GM18499 (cell line): ENCODE measurements around the gene SPAG5.
"Not testable (repeated sequence)": the region's sequence is repeated elsewhere in the genome, so short reads cannot be mapped to it uniquely, and the experiment has no call there.

Source experiments
- ATAC-seq: cut with Tn5 transposase; IDR thresholded peaks from one replicate; pipeline ENCODE4 v1.9.1; 2021; ENCODE audit warnings: moderate number of reproducible peaks; ENCODE audit not compliant: insufficient read depth, unreplicated experiment

Gene SPAG5

DNA sequence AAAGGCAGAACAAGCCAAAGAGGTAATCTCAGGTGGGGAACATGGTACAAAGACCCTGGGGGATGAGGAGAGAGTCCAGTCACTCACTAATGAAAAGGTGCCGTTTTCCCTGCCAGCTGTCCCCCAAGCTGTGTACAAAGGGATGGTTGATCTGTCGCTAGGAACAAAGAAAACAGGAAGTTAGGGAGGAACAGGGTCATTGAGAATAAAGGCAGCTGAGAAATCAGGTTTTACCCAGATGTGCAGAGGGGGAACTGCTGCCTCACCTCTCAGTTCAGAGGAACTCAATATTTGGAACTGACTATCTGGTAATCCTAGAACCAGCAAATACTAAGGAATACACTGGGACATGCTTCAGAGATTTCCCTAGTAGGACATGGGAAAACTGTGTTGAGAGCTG, 13.7 kb upstream of the SPAG5 start:
- no peak for ATAC-seq

DNA sequence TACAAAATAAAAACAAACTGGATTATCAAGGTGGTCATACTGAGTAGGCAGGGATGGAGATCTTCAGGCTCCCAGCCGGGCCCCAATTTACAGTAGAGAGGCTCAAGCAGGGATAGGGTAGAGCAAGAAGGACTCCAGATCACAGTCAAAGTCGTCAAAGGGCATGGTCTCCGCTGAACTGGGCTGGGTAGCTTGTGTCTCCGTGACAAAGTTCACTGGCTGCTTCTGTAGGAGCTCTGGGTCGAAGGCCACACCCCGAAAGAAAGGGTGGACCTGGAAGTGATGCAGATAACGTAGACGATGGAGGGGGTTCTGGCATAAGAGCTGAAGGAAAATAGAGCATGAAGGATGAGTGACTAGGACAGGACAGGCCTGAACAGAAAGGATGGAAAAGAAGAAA, 11.6 kb upstream of the SPAG5 start:
- ATAC-seq, result no peak

DNA sequence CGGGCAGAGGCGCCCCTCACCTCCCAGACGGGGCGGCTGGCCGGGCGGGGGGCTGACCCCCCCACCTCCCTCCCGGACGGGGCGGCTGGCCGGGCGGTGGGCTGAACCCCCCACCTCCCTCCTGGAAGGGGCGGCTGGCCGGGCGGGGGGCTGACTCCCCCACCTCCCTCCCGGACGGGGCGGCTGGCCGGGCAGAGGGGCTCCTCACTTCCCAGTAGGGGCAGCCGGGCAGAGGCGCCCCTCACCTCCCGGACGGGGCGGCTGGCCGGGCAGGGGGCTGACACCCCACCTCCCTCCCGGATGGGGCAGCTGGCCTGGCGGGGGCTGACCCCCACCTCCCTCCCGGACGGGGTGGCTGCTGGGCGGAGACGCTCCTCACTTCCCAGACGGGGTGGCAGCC, 5.2 kb upstream of the SPAG5 start:
- not testable (repeated sequence) for ATAC-seq

DNA sequence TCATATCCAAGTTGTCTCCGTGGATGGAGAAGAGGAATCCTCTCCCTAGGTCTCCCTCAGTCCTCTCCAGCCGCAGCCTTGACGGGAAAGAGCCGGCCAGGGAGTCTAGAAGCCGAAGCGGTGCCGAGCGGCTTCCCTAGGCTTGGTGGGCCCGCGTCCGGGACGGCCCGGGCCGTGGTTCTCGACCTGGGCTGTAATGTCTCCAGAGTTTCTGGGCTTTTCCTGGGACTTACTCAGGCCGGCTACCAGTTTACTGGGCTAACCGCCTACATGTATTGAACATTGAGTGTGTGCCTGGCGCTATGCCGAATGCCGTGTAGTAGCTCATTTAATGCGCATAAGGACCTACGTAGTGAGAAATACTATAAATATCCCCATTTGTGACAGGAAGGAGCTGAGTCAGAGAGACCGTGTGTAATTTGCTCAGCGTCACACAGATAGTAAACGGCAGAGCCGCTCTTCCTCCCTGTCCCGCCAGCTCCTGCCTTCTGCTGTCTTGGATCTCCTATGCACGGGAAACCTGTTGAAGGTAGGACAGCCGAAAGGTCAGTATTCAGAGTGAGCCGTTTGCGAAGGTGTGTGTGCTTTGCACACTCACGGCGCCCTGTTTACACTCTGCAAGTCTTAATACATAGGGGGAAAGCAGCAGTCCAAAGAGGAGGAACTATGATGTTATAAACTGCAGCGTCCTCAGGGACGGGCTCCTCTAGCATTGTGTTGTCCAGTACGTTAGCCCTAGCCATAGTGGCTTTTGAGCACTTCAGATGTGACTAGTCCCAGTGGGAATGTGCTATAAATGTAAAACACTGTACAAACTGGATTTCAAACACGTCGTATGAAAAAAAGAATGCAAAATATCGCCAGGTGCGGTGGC, 723 bp upstream of the SPAG5 start:
- no peak for ATAC-seq

DNA sequence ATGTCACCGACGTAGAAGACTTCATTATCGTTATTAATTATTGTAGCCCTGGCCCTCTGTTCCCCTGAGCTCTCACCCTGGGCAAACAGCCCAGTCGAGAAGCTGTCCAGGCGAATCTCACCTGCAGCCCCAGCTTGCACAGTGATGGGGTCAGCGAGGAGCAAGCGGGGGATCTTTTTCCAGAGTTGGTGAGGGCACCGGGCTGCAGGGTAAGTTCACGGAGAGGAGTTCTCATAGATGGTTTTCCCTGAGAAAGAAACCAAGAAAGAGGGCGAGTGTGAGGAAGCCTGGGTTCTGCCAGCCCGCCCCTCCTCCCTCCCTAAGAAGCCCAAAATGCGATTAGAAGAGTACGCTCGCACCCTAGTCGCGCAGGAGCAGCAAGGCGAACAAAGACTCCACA, 436 bp downstream of the SPAG5 start:
- ATAC-seq, result no peak

DNA sequence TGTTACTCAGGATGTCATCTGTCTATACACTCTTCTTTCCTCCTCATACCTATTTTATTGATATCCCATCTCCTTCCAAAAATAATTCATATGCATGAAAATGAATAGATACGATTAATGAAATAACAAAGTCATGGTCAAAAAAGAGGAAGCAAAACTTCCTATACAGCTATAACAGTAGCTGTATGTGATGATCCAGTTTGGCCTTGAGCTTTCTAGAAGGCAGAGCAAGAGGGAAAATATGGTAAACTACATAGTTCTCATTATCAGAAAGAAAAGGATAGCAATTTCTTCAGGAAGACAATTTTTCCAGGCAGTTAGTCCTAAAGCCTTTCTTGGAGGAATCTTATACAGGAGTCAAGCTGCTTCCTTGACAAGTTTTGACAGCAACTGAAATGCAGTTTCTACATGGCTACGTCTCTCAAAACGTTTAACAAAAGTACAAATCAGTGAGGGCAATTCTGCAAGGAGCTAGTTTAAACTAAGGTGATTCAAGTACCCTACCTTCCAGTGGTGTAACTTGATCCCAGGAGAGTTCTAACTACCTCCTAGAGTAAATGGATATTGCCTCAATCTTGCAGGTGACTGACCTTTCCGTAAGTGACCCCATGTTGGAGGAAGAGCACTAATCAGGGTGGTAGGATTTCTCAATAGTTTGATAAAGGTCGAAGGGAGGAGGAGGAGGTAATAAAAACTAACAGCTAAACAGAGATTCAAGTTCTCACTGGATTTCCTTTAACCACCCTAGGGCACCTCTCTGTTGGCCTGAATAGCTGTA, 1.0 kb downstream of the SPAG5 start:
- no peak for ATAC-seq

DNA sequence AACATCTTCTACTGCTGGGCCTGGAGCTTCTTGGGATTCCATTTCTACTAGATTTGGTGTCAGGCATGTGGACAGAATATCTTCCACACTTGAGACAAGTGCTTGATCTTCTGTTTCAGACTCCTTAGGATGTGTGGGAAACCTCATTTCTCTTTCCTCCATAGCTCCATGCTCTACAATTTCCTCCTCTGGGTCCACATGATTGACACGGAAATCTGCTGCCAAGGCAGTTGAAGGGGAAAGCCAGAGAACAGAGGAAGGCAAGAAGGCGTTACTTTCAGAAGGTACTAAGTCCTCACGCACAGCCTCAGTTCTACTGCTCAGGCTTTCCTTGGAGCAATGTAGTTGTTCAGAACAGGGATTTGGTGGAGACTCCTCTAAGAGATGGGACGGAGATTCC, 6.6 kb downstream of the SPAG5 start:
- no peak for ATAC-seq

DNA sequence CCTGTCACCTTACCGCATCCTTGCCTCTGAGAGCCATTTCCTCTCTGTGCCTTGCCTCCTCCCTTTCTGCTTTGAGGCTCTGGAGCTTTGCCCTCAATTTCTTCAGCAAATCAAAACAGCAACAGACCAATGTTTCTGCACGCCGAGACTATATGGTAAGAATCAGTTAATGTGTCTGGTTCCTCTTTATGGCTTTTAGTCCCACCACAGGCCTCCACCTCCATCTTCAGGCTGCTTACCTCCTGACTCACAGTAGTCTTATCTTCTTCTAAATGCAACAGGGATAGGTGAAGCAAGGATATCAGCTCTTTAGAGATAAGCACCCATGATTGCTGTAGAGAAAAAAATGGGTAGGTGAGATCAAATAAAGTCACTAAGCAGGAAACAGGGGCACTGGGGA, 13.0 kb downstream of the SPAG5 start:
- ATAC-seq, result no peak

DNA sequence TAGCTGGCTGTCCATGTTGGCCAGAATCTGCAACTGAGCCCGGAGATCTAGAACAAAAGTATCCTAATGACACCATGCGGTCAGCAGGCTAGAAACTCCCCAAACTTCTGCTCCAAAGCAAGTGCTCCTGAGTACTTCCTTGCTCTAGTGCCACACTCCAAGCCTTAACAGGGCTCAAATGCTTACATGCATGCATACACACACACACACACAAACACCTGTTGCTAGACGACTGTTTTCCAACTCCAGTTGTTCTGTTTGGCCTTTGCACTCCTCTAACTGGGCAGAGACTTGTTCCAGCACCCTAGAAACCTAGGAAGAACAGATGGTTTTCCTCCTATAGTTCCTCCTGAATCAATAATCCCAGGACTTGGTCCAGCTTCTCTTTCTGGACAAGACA, 14.4 kb downstream of the SPAG5 start:
- ATAC-seq, result no peak

DNA sequence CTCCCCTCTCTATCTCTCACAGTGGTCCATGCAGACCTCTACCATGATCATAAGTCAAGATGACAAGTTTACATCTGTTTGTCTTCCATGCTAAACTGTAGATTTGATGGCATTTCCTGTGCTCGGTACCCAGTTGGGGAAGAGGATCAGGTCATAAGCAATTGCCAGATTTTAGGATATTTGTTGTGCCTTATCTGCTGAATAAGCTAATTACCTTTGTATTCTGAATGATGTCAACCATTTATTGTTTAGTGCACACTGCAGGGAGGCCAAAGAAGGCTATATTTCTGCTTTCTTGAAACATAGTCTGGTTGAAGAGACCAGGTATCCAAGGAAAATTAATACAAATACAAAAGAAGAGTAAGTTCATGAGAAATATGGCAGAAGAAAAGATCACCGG, 16.3 kb downstream of the SPAG5 start:
- no peak for ATAC-seq

DNA sequence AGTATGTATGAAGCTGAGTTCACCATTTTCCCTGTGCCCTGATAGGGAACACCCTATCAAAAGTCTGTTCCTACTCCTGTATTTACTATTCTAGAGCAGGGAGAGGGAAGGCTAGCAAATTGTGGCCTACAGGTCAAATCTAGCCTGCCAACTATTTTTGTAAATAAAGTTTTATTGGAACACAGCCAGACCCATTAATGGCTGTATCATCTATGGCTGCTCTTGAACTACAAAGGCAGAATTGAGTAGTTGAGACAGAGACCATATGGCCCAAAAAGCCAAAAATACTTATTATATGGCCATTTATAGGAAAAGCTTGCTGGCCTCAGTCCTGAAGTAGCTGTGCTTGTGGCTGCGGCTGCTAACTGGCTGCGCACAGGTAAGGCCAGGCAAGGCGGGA, 17.9 kb downstream of the SPAG5 start:
- no peak for ATAC-seq

DNA sequence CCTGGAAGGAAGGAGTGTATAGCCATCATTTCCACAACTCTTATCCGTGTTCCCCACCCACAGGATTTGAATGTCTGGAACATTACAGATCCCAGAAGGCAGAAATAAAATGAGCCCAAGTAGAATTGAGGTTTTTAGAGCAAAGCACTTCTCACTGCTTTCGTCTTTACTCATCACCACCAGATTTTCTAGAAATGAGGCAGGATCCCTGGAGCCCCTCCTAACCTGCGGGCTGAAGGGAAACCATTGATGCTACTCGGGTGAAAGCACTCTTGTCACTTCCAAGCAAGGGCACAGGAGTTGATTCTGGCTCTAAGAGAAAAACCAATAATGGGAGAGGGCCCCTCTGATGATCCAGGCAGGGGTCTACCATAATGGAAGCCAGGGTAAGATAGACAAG, 19.3 kb downstream of the SPAG5 start:
- no peak for ATAC-seq

DNA sequence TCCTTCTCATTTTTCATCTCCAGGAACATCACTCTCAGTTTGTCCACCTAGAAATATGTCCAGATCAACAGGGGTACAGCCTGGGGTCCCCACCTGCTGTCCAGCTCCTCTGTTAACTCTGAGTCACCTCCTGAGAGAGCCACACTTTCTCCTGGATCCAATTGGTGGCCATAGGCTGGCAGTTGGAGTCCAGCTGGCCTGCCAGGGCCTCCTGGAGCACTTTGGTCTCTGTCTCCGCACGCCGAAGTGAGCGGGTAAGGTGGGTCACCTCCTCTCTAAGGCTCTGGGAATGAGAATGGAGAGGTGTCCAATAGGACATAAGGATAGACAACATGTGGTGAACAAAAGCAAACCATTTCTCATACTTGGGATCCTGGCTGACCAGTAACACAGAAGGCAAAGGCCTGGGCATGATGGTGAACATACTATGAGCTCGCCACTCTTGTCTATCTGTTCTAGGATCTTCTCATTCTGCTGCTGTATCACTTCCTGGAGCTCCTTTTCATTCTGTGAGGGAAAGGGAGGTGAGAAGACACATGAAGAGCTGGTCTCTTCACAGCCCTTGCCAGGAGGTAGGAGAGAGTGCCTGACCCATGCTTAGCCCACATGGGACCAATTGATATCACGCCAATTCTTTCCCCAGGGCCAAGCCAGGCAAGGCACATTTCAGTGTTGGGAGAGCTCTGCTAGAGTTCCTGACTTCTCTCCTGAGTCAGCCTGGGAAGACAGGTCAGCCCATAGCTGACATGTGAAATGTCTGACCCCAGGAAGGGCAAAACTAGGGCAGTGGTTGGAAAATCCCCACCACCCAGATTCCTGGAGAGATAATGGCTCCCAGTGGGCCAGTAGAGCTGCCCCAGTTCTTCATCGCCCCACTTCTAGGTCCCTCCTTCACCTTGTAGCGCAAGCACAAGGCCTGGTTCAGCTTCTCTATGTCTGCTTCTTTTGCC, 20.3 kb downstream of the SPAG5 start:
- ATAC-seq, result no peak

DNA sequence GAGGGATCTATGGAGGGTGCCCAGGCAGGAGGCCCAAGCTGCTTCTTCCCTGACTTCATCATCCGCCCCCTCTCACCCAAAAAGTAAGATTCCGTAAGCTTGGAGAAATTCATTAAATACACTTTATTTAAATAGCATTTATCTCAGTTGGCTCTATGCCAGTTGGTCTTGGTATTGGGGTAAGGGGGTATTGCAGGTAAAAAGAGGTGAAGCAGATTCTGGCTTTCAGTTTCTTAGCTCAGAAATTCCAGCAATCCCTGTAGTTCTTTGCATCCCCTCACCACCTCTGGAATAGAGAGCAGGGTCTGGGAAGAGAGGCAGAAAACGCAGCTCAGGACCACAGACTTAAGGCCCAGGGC, 21.4 kb downstream of the SPAG5 start:
- ATAC-seq, result no peak

DNA sequence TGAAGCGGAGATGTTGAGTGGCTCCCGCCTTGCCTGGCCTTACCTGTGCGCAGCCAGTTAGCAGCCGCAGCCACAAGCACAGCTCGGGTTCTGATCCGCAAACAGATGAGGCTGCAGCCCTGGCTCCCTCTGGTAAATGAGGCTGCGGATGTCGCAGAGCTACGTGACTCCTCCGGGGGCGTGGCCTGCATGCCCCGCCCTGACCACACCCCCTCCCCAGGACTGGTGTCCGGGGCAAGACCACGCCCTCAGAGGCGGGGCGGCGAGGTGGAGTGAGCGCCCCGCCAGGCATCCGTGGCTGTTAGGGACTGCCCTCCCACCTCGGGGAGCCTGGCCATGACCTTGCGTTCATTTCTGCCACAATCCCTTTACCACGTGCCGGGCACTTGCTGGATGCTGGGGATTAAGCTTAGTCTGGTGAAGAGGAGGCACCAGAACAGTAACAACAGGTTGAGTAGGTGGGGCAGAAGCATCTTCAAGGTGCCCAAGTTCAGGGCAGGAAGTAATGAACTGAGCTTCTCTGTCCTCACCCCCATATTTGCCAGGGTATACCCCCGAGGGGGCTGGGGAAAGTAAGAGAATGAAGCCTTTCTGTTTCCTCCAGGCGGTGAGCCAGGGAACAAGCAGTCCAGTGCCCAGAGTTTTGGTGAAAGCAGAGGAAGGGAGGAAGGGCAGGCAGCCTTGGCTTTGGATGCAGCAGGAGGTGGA, 21.9 kb downstream of the SPAG5 start, which contains the start of gene ALDOC:
TSS of gene ALDOC (minus strand) at position 138 of the 708 bp plus-strand sequence. CDS start 1,363 bp downstream, outside the sequence.
- ATAC-seq, result peak; percentile 50

DNA sequence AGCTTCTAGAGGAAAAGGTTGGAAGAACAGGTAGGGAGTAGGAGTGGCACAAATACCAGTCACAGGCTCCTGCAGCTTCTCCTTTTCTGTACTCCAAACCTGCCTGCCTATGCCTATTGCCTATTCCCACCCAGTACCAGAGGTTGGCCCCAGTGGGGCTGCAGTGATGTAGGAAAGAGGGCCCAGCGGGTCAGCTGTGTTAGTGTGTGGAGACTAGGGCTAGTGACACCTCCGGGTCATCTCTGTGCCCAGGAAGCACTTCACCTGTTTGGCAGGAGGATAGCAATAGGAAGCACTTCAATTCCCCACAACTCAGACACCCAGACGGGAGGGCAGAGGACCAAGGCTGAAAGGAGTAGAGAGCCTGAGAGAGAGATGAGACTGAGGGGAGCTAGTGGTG, 22.8 kb downstream of the SPAG5 start:
- not testable (repeated sequence) for ATAC-seq

DNA sequence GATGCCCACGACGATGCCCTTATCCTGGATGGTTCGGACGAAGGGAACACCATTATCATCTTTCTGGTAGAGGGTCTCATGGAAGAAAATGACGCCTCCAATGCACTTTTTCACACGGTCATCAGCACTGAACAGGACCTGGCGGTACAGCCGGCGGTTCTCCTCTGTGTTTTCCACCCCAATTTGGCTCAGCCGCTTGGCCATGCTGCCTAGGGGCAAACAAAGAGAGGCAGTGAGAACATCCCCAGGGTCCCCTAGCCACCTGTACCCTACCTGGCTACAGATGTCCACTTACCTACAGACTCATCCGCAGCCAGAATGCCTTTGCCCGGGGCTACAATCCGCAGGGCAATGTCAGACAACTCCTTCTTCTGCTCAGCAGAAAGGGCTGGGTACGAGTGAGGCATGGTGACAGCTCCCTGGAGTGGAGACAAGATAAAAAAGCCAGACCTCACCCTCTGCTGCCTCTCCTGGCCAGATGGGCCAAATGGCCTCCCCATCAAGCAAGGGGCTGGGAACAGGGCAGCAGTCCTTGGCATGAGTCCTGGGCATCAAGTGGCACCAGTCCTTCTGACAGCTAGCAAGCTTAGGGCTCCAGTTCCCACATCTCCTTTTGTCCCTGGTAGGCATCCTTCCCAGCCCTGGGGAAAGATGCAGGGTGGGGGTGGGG, 23.6 kb downstream of the SPAG5 start:
- no peak for ATAC-seq

DNA sequence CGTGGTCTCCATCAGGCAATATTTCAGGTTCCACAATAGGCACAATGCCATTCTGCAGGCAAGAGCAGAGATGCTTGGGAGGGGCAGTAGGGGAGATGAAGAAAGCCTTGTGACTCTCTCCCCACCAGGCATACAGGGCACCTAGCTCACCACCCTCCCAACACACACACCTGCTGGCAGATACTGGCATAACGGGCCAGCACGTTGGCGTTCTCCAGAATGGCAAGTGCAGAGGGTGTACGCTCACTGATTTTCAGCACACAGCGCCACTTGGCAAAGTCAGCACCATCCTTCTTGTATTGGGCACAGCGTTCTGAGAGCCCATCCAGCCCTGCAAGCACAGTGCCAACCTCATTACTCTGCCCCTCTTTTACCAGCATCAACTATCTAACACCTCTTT, 24.3 kb downstream of the SPAG5 start:
- ATAC-seq, result no peak

DNA sequence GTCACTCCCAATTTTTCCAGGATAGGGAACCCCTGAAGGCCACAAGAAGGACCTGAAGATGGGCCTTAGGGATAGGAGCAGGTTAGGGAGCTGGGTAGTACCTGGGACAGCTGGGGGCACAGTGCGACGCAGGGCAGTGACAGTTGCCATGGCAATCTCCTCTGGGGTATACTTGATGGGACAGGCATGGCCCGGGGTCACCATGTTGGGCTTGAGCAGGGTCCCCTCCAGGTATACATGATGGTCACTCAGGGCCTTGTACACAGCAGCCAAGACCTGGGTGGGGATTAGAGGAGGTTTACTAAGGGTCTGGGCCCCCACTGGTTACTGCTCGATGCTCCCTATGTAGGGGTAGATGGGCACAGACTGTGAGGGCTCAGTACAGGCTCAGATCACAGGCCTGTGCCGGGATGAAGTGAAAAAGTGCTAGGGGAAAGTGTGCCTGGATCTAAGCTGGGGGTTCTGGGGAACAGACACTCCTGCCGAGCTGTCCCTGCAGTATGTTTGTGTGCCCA, 24.8 kb downstream of the SPAG5 start:
- no peak for ATAC-seq
